Panc1 (cell line): ENCODE data around the gene STOM. TPM values are rescaled to one million over a fixed set of nuclear protein-coding genes. Genes with fewer than 3 reads are reported as not detected.

Source experiments
- ATAC-seq: fragments of 200-7000 bp; cut with Tn5 transposase; 2 replicates; pipeline ENCODE4 v1.9.1; 2020; ENCODE audit warnings: mild to moderate bottlenecking, moderate library complexity
- BruUV-seq: library from RNA; stranded (reverse); fragments of 400-500 nt; replicated peaks from 2 replicates; lab custom pipeline; 2021; lab: Mats Ljungman, UMichigan
- CTCF ChIA-PET: fragments of 300-600 bp; sonication (Branson Sonifier 250); formaldehyde crosslinking; loops from one replicate; lab custom pipeline; 2022; ENCODE audit warnings: antibody characterized with exemption; lab: Charles Lee
- POLR2A ChIA-PET: fragments of 300-600 bp; sonication (Branson Sonifier 250); formaldehyde crosslinking; loops from one replicate; lab custom pipeline; 2022; ENCODE audit warnings: antibody characterized with exemption; lab: Charles Lee
- DNase-seq: peaks from one replicate; pipeline ENCODE4 v3.0.0-alpha.2; 2010; ENCODE audit warnings: low read depth, low spot score
- H3K27ac ChIP-seq: 2 replicates; pipeline ENCODE4 v1.5.1; 2011; ENCODE audit warnings: mild to moderate bottlenecking, low read length, inconsistent platforms
- H3K27me3 ChIP-seq: fragments of 200-500 bp; sonication (Bioruptor generic); 2 replicates; pipeline ENCODE4 v1.6.0; 2014; ENCODE audit warnings: low read length, inconsistent platforms; ENCODE audit not compliant: control insufficient read depth, insufficient read depth
- H3K36me3 ChIP-seq: fragments of 200-500 bp; sonication (Bioruptor generic); 2 replicates; pipeline ENCODE4 v1.5.1; 2014; ENCODE audit warnings: inconsistent platforms, mild to moderate bottlenecking, low read length, moderate library complexity; ENCODE audit not compliant: control insufficient read depth, insufficient read depth
- H3K4me1 ChIP-seq: 2 replicates; pipeline ENCODE4 v1.5.1; 2011; ENCODE audit warnings: inconsistent platforms, mild to moderate bottlenecking, low read length, moderate library complexity; ENCODE audit not compliant: control insufficient read depth, insufficient read depth
- H3K4me3 ChIP-seq, 2 experiments: 2 replicates each; pipeline ENCODE4 v1.5.1; 2011 to 2012; ENCODE audit warnings: low read depth in 2 of 2, low read length in 2 of 2, mild to moderate bottlenecking in 2 of 2, inconsistent platforms in 1 of 2, moderate library complexity in 1 of 2
- H3K9me3 ChIP-seq: fragments of 200-500 bp; sonication (Bioruptor generic); 2 replicates; pipeline ENCODE4 v1.5.1; 2014; ENCODE audit warnings: low read depth, mild to moderate bottlenecking, inconsistent platforms, low read length, moderate library complexity; ENCODE audit not compliant: control insufficient read depth, insufficient read depth
- CTCF ChIP-seq: fragments of 450-650 bp; IDR thresholded peaks from 2 replicates; pipeline ENCODE4 v1.5.1; 2017; ENCODE audit warnings: mild to moderate bottlenecking
- POLR2AphosphoS5 ChIP-seq: IDR thresholded peaks from 2 replicates; pipeline ENCODE4 v1.6.1; 2012; ENCODE audit warnings: mild to moderate bottlenecking, low read depth, low read length, moderate library complexity
- REST ChIP-seq, 2 experiments: IDR thresholded peaks; 2 replicates each; pipeline ENCODE4 v1.6.1; 2011 to 2012; ENCODE audit warnings: low read depth in 2 of 2, control low read depth in 1 of 2, low read length in 1 of 2, mild to moderate bottlenecking in 1 of 2, moderate library complexity in 1 of 2; ENCODE audit not compliant: insufficient read depth in 1 of 2
- SIN3A ChIP-seq: IDR thresholded peaks from 2 replicates; pipeline ENCODE4 v1.6.1; 2012; ENCODE audit warnings: low read depth, mild to moderate bottlenecking, low read length, moderate library complexity, borderline replicate concordance; ENCODE audit not compliant: insufficient read depth
- TCF7L2 ChIP-seq: IDR thresholded peaks from 2 replicates; pipeline ENCODE4 v1.6.1; 2011; ENCODE audit warnings: mild to moderate bottlenecking, low read depth, low read length, inconsistent platforms
- in situ Hi-C: cut with HindIII; loops from 2 replicates; pipeline ENCODE4 v1.10.0; 2016; ENCODE audit warnings: low sequenced_read_pairs, low pct_unique_long_range_greater_than_20kb
- intact Hi-C: fragments of 100-400 bp; cut with micrococcal nuclease; formaldehyde crosslinking; loops from one replicate; pipeline ENCODE4 v1.10.0; 2022; ENCODE audit not compliant: unreplicated experiment
- total RNA-seq: library from RNA; stranded (reverse); gene quantifications from one replicate; pipeline ENCODE4 v1.2.1, GENCODE V29; 2021; ENCODE audit not compliant: unreplicated experiment

Gene STOM
- total RNA-seq, 1 experiment from 2014 or later, result 81.2 TPM

GRCh38 chr9:121360601-121361374, 9.3 kb downstream of the STOM start:
- Histone ChIP-seq H3K9me3 (no peaks in the 10 kb centered on the region), H3K27ac (peak overlapping the region; percentile 23; the same call in 1 of the 2 replicates)

More at GRCh38 chr9:121360601-121361374, 9.3 kb downstream of the STOM start:
- intact Hi-C loops, result no loop called here
- H3K4me1 ChIP-seq, result peaks cover 20% of the 10 kb centered on the region
- H3K36me3 ChIP-seq, result no peaks in the 10 kb centered on the region
- TF ChIP-seq POLR2AphosphoS5, result no peak
- no peak for TF ChIP-seq TCF7L2
- no peak for TF ChIP-seq SIN3A
- TF ChIP-seq REST (IDR thresholded peaks at IDR 0.05; ENCODE audit: insufficient read depth in 1 of 2, low read depth in 2 of 2, low read length in 1 of 2), result no peak
- no peak for TF ChIP-seq CTCF
- no TSS peak for BruUV-seq
- DNase-seq (no peak), ATAC-seq (no peak)
- in situ Hi-C loops, result no loop called here
- H3K4me3 ChIP-seq, result no peak overlapping the region
- no peaks in the 10 kb centered on the region for H3K27me3 ChIP-seq
- CTCF ChIA-PET, result no interaction called here
- POLR2A ChIA-PET, result interaction anchor here (0.7 kb wide), 1 partner anchor 17 kb away, joined by 13 read pairs; no protein-coding TSS in a partner anchor
